Sigmoid colon (tissue), 7 donors: Measurements from ENCODE around the gene TCP11. TPM values are rescaled to one million over a fixed set of nuclear protein-coding genes. Genes with fewer than 3 reads are reported as not detected.

ENCODE experiments used
- DNase-seq: peaks from one replicate; pipeline ENCODE4 v3.0.0-alpha.2; 2019
- H3K27ac ChIP-seq, 4 donors: fragments of 200-600 bp; sonication (generic); one replicate each; pipeline ENCODE4 v1.5.1; 2016 to 2019; ENCODE audit warnings: mild to moderate bottlenecking in 1 of 4
- H3K27me3 ChIP-seq, 3 donors: fragments of 200-600 bp; sonication (generic); one replicate each; pipeline ENCODE4 v1.5.1; 2019; ENCODE audit warnings: mild to moderate bottlenecking in 1 of 3
- H3K36me3 ChIP-seq, 4 donors: fragments of 200-600 bp; sonication (generic); one replicate each; pipeline ENCODE4 v1.5.1; 2016 to 2019
- H3K4me1 ChIP-seq, 4 donors: fragments of 200-600 bp; sonication (generic); one replicate each; pipeline ENCODE4 v1.5.1; 2017 to 2019
- H3K4me3 ChIP-seq, 4 donors: fragments of 200-600 bp; sonication (generic); one replicate each; pipeline ENCODE4 v1.5.1; 2017 to 2019; ENCODE audit warnings: mild to moderate bottlenecking in 2 of 4, moderate library complexity in 1 of 4
- H3K9me3 ChIP-seq, 4 donors: fragments of 200-600 bp in 3 of 4; sonication (generic) in 3 of 4; one replicate each; pipeline versions ENCODE4 v1.5.1 to v1.6.1; 2013 to 2019
- EP300 ChIP-seq, 4 donors: sonication (generic); formaldehyde crosslinking; IDR thresholded peaks; one replicate each; pipeline ENCODE4 v1.6.1; 2017; ENCODE audit warnings: antibody characterized with exemption in 4 of 4
- POLR2A ChIP-seq, 2 donors: fragments of 450-650 bp; IDR thresholded peaks; one replicate each; pipeline ENCODE4 v1.6.1; 2016; ENCODE audit warnings: antibody characterized with exemption in 2 of 2, mild to moderate bottlenecking in 2 of 2, moderate library complexity in 2 of 2
- POLR2AphosphoS5 ChIP-seq, 4 donors: sonication (generic); formaldehyde crosslinking; IDR thresholded peaks; one replicate each; pipeline ENCODE4 v1.6.1; 2017; ENCODE audit warnings: antibody characterized with exemption in 4 of 4
- WGBS, 2 donors: extraction: QIAGEN DNeasy Blood & Tissue Kit; methylation state at CpG; one replicate each; pipeline ENCODE4 v1.1.7; 2013; 5-methylcytosine and 5-hydroxymethylcytosine counted together
- intact Hi-C: fragments of 100-400 bp; cut with DNase I; formaldehyde crosslinking; loops from one replicate; pipeline ENCODE4 v1.15.1; 2023
- polyA plus RNA-seq, 3 donors: library from polyadenylated mRNA; stranded (reverse); fragments of 200-250 nt; gene quantifications; one replicate each; pipeline ENCODE4 v1.2.3, GENCODE V29; 2013
- total RNA-seq, 4 donors: library from RNA; depleted of rRNA; stranded (reverse); fragments of >200 nt; gene quantifications; one replicate each; pipeline ENCODE4 v1.1.0, GENCODE V29; 2016
- TF ChIP-seq, protein P1 (sequence below), 4 experiments: fragments of 450-650 bp in 3 of 4; fragments of 200-600 bp in 1 of 4; IDR thresholded peaks; one replicate each; pipeline ENCODE4 v1.5.1; 2016 to 2019; ENCODE audit warnings: antibody characterized with exemption in 4 of 4, mild to moderate bottlenecking in 3 of 4, moderate library complexity in 2 of 4
- donor health status: healthy with polysubstance abuse.
- donor health status: Bipolar disorder and iron deficiency.
- donor health status: healthy.

The TCP11 gene
- total and polyA plus RNA-seq, 7 donors, result 0.66 TPM; not detected in 6

DNA sequence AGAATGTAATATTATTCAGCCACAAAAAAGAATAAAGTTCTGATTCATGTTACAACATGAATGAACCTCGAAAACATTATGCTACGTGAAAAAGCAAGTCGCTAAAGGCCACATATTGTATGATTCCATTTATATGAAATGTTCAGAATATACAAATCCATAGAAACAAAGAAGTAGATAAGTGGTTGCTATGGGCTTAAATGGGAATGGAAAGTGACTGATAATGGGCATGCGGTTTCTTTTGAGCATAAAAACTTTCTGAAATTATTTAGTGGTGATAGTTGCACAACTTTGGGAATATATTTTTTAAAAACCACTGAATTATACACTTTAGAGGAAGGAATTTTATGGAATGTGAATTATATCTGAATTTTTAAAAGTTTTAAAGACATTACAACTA lies 33.4 kb upstream of the TCP11 start:
- H3K4me1 ChIP-seq, result peaks cover 0 to 7% (median 0%) of the 10 kb centered on the region in 4 donors
- H3K4me3 ChIP-seq, result no peak overlapping the region
- no peaks in the 10 kb centered on the region for H3K36me3 ChIP-seq
- no peak overlapping the region for H3K27ac ChIP-seq
- intact Hi-C loops, result no loop called here
- peaks cover 0 to 2% (median 0%) of the 10 kb centered on the region in 3 donors for H3K27me3 ChIP-seq
- DNase-seq, result no peak
- no peak for TF ChIP-seq POLR2AphosphoS5 (IDR thresholded peaks at IDR 0.05)
- no peak for TF ChIP-seq POLR2A (IDR thresholded peaks at IDR 0.05)
- TF ChIP-seq, protein P1, sequence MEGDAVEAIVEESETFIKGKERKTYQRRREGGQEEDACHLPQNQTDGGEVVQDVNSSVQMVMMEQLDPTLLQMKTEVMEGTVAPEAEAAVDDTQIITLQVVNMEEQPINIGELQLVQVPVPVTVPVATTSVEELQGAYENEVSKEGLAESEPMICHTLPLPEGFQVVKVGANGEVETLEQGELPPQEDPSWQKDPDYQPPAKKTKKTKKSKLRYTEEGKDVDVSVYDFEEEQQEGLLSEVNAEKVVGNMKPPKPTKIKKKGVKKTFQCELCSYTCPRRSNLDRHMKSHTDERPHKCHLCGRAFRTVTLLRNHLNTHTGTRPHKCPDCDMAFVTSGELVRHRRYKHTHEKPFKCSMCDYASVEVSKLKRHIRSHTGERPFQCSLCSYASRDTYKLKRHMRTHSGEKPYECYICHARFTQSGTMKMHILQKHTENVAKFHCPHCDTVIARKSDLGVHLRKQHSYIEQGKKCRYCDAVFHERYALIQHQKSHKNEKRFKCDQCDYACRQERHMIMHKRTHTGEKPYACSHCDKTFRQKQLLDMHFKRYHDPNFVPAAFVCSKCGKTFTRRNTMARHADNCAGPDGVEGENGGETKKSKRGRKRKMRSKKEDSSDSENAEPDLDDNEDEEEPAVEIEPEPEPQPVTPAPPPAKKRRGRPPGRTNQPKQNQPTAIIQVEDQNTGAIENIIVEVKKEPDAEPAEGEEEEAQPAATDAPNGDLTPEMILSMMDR (IDR thresholded peaks at IDR 0.05), result no peak
- TF ChIP-seq EP300 (IDR thresholded peaks at IDR 0.05), result no peak
- no peaks in the 10 kb centered on the region for H3K9me3 ChIP-seq
- 94 to 97% methylated on average over 4 of the region's 4 CpGs for WGBS, 2 donors

DNA sequence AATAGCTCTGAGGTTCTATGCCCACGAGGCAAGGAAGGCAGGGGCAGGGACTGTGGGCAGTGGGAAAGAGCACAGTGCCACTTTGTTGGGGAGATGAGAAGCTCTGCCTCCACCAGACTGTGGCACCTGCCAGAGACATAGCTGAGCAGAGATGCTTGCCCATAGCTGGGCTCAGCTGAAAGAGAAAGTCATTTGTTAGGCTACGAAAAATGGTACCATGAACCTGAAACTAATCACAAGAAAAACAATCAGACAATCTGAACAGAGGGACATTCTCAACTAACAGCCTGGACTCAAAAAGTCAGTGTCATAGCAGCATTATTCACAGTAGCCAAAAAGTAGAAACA lies 32.9 kb upstream of the TCP11 start:
- Histone ChIP-seq H3K27me3 (peaks cover 0 to 2% (median 0%) of the 10 kb centered on the region in 3 donors), H3K4me1 (peaks cover 0 to 2% (median 0%) of the 10 kb centered on the region in 4 donors), H3K27ac (no peak overlapping the region), H3K4me3 (no peak overlapping the region), H3K36me3 (no peaks in the 10 kb centered on the region), H3K9me3 (no peaks in the 10 kb centered on the region)
- intact Hi-C loops, result no loop called here
- WGBS, 2 donors, result 69 to 78% methylated on average over 2 of the region's 2 CpGs
- no peak for DNase-seq
- TF ChIP-seq POLR2A (IDR thresholded peaks at IDR 0.05) (no peak), POLR2AphosphoS5 (IDR thresholded peaks at IDR 0.05) (no peak), EP300 (IDR thresholded peaks at IDR 0.05) (no peak)
- TF ChIP-seq, protein P1 (IDR thresholded peaks at IDR 0.05), result no peak

GRCh38 chr6:35173427-35174087 lies 32.4 kb upstream of the TCP11 start:
- no peaks in the 10 kb centered on the region for H3K36me3 ChIP-seq
- TF ChIP-seq POLR2AphosphoS5 (IDR thresholded peaks at IDR 0.05) (no peak), POLR2A (IDR thresholded peaks at IDR 0.05) (no peak), EP300 (IDR thresholded peaks at IDR 0.05) (no peak)
- TF ChIP-seq, protein P1 (IDR thresholded peaks at IDR 0.05), result no peak
- WGBS, 2 donors, result 75 to 76% methylated on average over 7 of the region's 7 CpGs
- H3K27ac ChIP-seq, result no peak overlapping the region
- intact Hi-C loops, result no loop called here
- H3K27me3 ChIP-seq, result peaks cover 0 to 2% (median 0%) of the 10 kb centered on the region in 3 donors
- no peaks in the 10 kb centered on the region for H3K4me1 ChIP-seq
- H3K4me3 ChIP-seq, result no peak overlapping the region
- H3K9me3 ChIP-seq, result no peaks in the 10 kb centered on the region
- DNase-seq, result no peak

- H3K36me3 ChIP-seq, result no peaks in the 10 kb centered on the region
- peaks cover 0 to 2% (median 0%) of the 10 kb centered on the region in 3 donors for H3K27me3 ChIP-seq
- intact Hi-C loops, result no loop called here
- no peaks in the 10 kb centered on the region for H3K9me3 ChIP-seq
- TF ChIP-seq, protein P1 (IDR thresholded peaks at IDR 0.05), result no peak
- TF ChIP-seq POLR2AphosphoS5 (IDR thresholded peaks at IDR 0.05), result no peak
- TF ChIP-seq EP300 (IDR thresholded peaks at IDR 0.05), result no peak
- TF ChIP-seq POLR2A (IDR thresholded peaks at IDR 0.05), result no peak
- DNase-seq, result no peak
- H3K4me3 ChIP-seq, result no peak overlapping the region
- WGBS, 2 donors, result 82 to 84% methylated on average over 5 of the region's 5 CpGs
- no peaks in the 10 kb centered on the region for H3K4me1 ChIP-seq
- no peak overlapping the region for H3K27ac ChIP-seq
Measured at GRCh38 chr6:35173044-35173426, 31.9 kb upstream of the TCP11 start.

DNA sequence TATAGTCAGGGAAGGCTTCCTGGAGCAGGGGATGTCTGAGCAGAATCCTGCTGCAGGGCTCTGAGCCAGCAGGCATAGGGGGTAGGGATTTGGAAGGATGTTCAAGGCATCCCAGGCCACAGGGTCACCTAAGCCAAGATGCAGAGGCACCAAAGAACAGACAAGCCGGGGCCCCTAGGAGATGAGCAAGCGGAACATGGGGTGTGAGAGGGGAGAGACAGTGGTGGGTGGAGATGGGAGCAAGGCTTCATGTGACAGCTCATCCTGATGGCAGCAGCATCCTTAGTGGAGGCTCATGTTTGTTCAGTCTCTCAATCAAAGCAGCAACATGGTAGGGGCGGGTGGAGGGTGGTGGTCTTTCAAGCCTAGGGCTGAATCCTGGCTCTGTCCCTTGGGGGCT lies 29.8 kb upstream of the TCP11 start:
- H3K36me3 ChIP-seq, result no peaks in the 10 kb centered on the region
- intact Hi-C loops, result no loop called here

More for the DNA sequence above, 29.8 kb upstream of the TCP11 start:
- no peaks in the 10 kb centered on the region for H3K9me3 ChIP-seq
- H3K4me3 ChIP-seq, result no peak overlapping the region
- no peak for DNase-seq
- no peaks in the 10 kb centered on the region for H3K4me1 ChIP-seq
- H3K27me3 ChIP-seq, result peaks cover 0 to 2% (median 0%) of the 10 kb centered on the region in 3 donors
- WGBS, 2 donors, result 93 to 94% methylated on average over 3 of the region's 3 CpGs
- TF ChIP-seq, protein P1 (IDR thresholded peaks at IDR 0.05), result no peak
- no peak for TF ChIP-seq POLR2AphosphoS5 (IDR thresholded peaks at IDR 0.05)
- TF ChIP-seq EP300 (IDR thresholded peaks at IDR 0.05), result no peak
- TF ChIP-seq POLR2A (IDR thresholded peaks at IDR 0.05), result no peak
- H3K27ac ChIP-seq, result no peak overlapping the region
